ENCODE data around the gene DHX30.

GRCh38 chr3:47850564-47851410 is 47.8 kb downstream of the DHX30 start:
- no peak for TF ChIP-seq POLR2A (IDR thresholded peaks at IDR 0.05)
- no peak for TF ChIP-seq CTCF (IDR thresholded peaks at IDR 0.05)
- no peak for TF ChIP-seq EP300 (IDR thresholded peaks at IDR 0.05; ENCODE audit: low read depth)
- TF ChIP-seq POLR2AphosphoS5 (IDR thresholded peaks at IDR 0.05): no peak

All from transverse colon (tissue), 4 donors.